IMR-90 (cell line): ENCODE data around the gene ZPBP2. TPM values are rescaled to one million over a fixed set of nuclear protein-coding genes. Genes with fewer than 3 reads are reported as not detected.

Source experiments
- ATAC-seq: fragments of 200-7000 bp; cut with Tn5 transposase; 2 replicates; pipeline ENCODE4 v1.9.1; 2020; ENCODE audit warnings: low read depth, mild to moderate bottlenecking, moderate library complexity
- BruUV-seq: library from RNA; stranded (reverse); fragments of 400-500 nt; replicated peaks from 2 replicates; lab custom pipeline; 2021; lab: Mats Ljungman, UMichigan
- CTCF ChIA-PET: fragments of 300-600 bp; formaldehyde crosslinking; extraction: SDS; loops from one replicate; lab custom pipeline; 2021; ENCODE audit warnings: antibody characterized with exemption; lab: Yijun Ruan, JAX
- POLR2A ChIA-PET: fragments of 300-600 bp; sonication (Branson Sonifier 250); formaldehyde crosslinking; loops from one replicate; lab custom pipeline; 2022; ENCODE audit warnings: antibody characterized with exemption; ENCODE audit not compliant: unreplicated experiment; lab: Charles Lee
- DNase-seq: peaks from one replicate; pipeline ENCODE4 v3.0.0; 2013
- H2AFZ ChIP-seq: replicated peaks from 2 replicates; pipeline ENCODE3; 2013; ENCODE audit warnings: low read length, mild to moderate bottlenecking; ENCODE audit not compliant: poor library complexity
- H2AK5ac ChIP-seq: 2 replicates; pipeline ENCODE4 v1.6.1; 2013; ENCODE audit warnings: low read depth, low read length, inconsistent platforms
- H2AK9ac ChIP-seq: replicated peaks from 2 replicates; pipeline ENCODE3; 2013; ENCODE audit warnings: mild to moderate bottlenecking, low read depth, low read length, moderate library complexity; ENCODE audit not compliant: poor library complexity
- H2BK120ac ChIP-seq: 2 replicates; pipeline ENCODE4 v1.6.1; 2013; ENCODE audit warnings: low read depth, low read length, inconsistent platforms
- H2BK15ac ChIP-seq: 3 replicates; pipeline ENCODE4 v1.6.1; 2013; ENCODE audit warnings: low read depth, low read length, inconsistent platforms
- H2BK20ac ChIP-seq: 2 replicates; pipeline ENCODE4 v1.6.1; 2013; ENCODE audit warnings: low read depth, mild to moderate bottlenecking, inconsistent platforms, low read length, moderate library complexity
- H2BK5ac ChIP-seq: 2 replicates; pipeline ENCODE4 v1.6.1; 2013; ENCODE audit warnings: mild to moderate bottlenecking, low read depth, low read length, inconsistent platforms; ENCODE audit not compliant: poor library complexity, severe bottlenecking
- H3K14ac ChIP-seq: replicated peaks from 2 replicates; pipeline ENCODE4 v1.6.1; 2013; ENCODE audit warnings: low read depth, low read length, inconsistent platforms
- H3K18ac ChIP-seq: 2 replicates; pipeline ENCODE4 v1.6.1; 2013; ENCODE audit warnings: low read depth, low read length, control low read depth
- H3K23ac ChIP-seq: 2 replicates; pipeline ENCODE4 v1.6.1; 2013; ENCODE audit warnings: low read depth, low read length, inconsistent platforms
- H3K27ac ChIP-seq: 2 replicates; pipeline ENCODE4 v1.5.1; 2013; ENCODE audit warnings: mild to moderate bottlenecking, control low read depth, low read length; ENCODE audit not compliant: insufficient read depth
- H3K27me3 ChIP-seq: 2 replicates; pipeline ENCODE4 v1.6.1; 2013; ENCODE audit warnings: low read length; ENCODE audit not compliant: control insufficient read depth, insufficient read depth
- H3K36me3 ChIP-seq: 2 replicates; pipeline ENCODE4 v1.6.1; 2013; ENCODE audit warnings: low read length, mixed read lengths; ENCODE audit not compliant: control insufficient read depth, insufficient read depth
- H3K4ac ChIP-seq: 2 replicates; pipeline ENCODE4 v1.6.1; 2013; ENCODE audit warnings: low read depth, low read length, inconsistent platforms
- H3K4me1 ChIP-seq: 2 replicates; pipeline ENCODE4 v1.6.1; 2013; ENCODE audit warnings: low read length, mixed read lengths; ENCODE audit not compliant: control insufficient read depth, insufficient read depth
- H3K4me2 ChIP-seq: 2 replicates; pipeline ENCODE4 v1.6.1; 2013; ENCODE audit warnings: low read depth, mild to moderate bottlenecking, control low read depth, low read length, moderate library complexity
- H3K4me3 ChIP-seq: 2 replicates; pipeline ENCODE4 v1.5.1; 2013; ENCODE audit warnings: low read depth, mild to moderate bottlenecking, control low read depth, low read length, moderate library complexity; ENCODE audit not compliant: insufficient read depth
- H3K56ac ChIP-seq: 2 replicates; pipeline ENCODE4 v1.6.1; 2013; ENCODE audit warnings: low read length, inconsistent platforms; ENCODE audit not compliant: insufficient read depth; ENCODE audit errors: extremely low read depth
- H3K79me1 ChIP-seq, 2 experiments: 2 replicates each; pipeline ENCODE4 v1.6.1; 2013; ENCODE audit warnings: low read length in 2 of 2, inconsistent platforms in 1 of 2, low read depth in 1 of 2
- H3K9ac ChIP-seq: 2 replicates; pipeline ENCODE4 v1.6.1; 2013; ENCODE audit warnings: low read depth, low read length, control low read depth
- H3K9me1 ChIP-seq: 2 replicates; pipeline ENCODE4 v1.6.1; 2013; ENCODE audit warnings: low read length, inconsistent platforms; ENCODE audit not compliant: insufficient read depth
- H3K9me3 ChIP-seq: 2 replicates; pipeline ENCODE4 v1.6.1; 2013; ENCODE audit warnings: low read length; ENCODE audit not compliant: control insufficient read depth, insufficient read depth
- H4K20me1 ChIP-seq: 2 replicates; pipeline ENCODE4 v1.6.1; 2013; ENCODE audit warnings: low read length, inconsistent platforms; ENCODE audit not compliant: insufficient read depth
- H4K5ac ChIP-seq: 2 replicates; pipeline ENCODE4 v1.6.1; 2013; ENCODE audit warnings: mild to moderate bottlenecking, low read depth, low read length, control low read depth
- H4K8ac ChIP-seq, 2 experiments: 2 replicates each; pipeline ENCODE4 v1.6.1; 2013; ENCODE audit warnings: low read depth in 2 of 2, low read length in 2 of 2, control low read depth in 1 of 2, inconsistent platforms in 1 of 2
- H4K91ac ChIP-seq: 2 replicates; pipeline ENCODE4 v1.6.1; 2013; ENCODE audit warnings: low read depth, low read length, inconsistent platforms; ENCODE audit not compliant: insufficient read depth
- CEBPB ChIP-seq: IDR thresholded peaks from 2 replicates; pipeline ENCODE4 v1.6.1; 2012; ENCODE audit warnings: low read depth, low read length, improper control_type of control experiment
- FOS ChIP-seq: fragments of 150-350 bp; IDR thresholded peaks from 2 replicates; pipeline ENCODE4 v1.6.1; 2016; ENCODE audit warnings: low read depth, low read length
- MAFK ChIP-seq: IDR thresholded peaks from 2 replicates; pipeline ENCODE4 v1.6.1; 2012; ENCODE audit warnings: low read depth, low read length, improper control_type of control experiment
- MXI1 ChIP-seq: IDR thresholded peaks from 2 replicates; pipeline ENCODE4 v1.6.1; 2012; ENCODE audit warnings: low read depth, mild to moderate bottlenecking, low read length, moderate library complexity, borderline replicate concordance
- NFE2L2 ChIP-seq: fragments of 150-350 bp; IDR thresholded peaks from 2 replicates; pipeline ENCODE4 v1.6.1; 2016; ENCODE audit warnings: low read depth, mild to moderate bottlenecking, low read length
- POLR2A ChIP-seq: IDR thresholded peaks from 2 replicates; pipeline ENCODE4 v1.6.1; 2012; ENCODE audit warnings: mild to moderate bottlenecking, low read depth, low read length
- RCOR1 ChIP-seq: IDR thresholded peaks from 2 replicates; pipeline ENCODE4 v1.6.1; 2012; ENCODE audit warnings: mild to moderate bottlenecking, low read length, improper control_type of control experiment; ENCODE audit not compliant: insufficient replicate concordance
- whole genome bisulfite sequencing, 2 experiments: methylation state at CpG; one replicate each; pipeline versions ENCODE4 v1.1.5 to v1.1.7; 2013; ENCODE audit warnings: missing lambda C conversion rate in 2 of 2; ENCODE audit not compliant: insufficient read length in 1 of 2; ENCODE audit errors: extremely low coverage in 2 of 2; 5-methylcytosine and 5-hydroxymethylcytosine counted together
- dilution Hi-C: fragments of 300-500 bp; cut with HindIII; formaldehyde crosslinking; loops from one replicate; pipeline ENCODE4 v1.14.3; 2018; ENCODE audit warnings: low sequenced_read_pairs; ENCODE audit not compliant: unreplicated experiment
- in situ Hi-C: fragments of 300-500 bp; cut with MboI; formaldehyde crosslinking; loops from 3 replicates; pipeline ENCODE4 v1.14.3; 2019; ENCODE audit warnings: low sequenced_read_pairs, inconsistent platforms, mixed read lengths
- intact Hi-C: fragments of 100-400 bp; cut with micrococcal nuclease; formaldehyde crosslinking; loops from 2 replicates; pipeline ENCODE4 v1.10.0; 2022
- polyA plus RNA-seq, 3 experiments: library from polyadenylated mRNA; depleted of rRNA; stranded (reverse); fragments of >200 nt; gene quantifications; 2 replicates each; pipeline ENCODE4 v1.2.3, GENCODE V29; 2012; ENCODE audit warnings: low replicate concordance in 1 of 3
- total RNA-seq: library from RNA; depleted of rRNA; stranded (reverse); fragments of >200 nt; gene quantifications from 2 replicates; pipeline ENCODE4 v1.2.3, GENCODE V29; 2012
- TF ChIP-seq, protein P1 (sequence below): fragments of 150-350 bp; IDR thresholded peaks from 2 replicates; pipeline ENCODE4 v1.6.1; 2016; ENCODE audit warnings: low read depth, mild to moderate bottlenecking, low read length, moderate library complexity, borderline replicate concordance
- TF ChIP-seq, protein P2 (sequence below): conservative IDR thresholded peaks from 2 replicates; pipeline ENCODE4 v1.5.1; 2012; ENCODE audit warnings: mild to moderate bottlenecking, low read depth, low read length, improper control_type of control experiment

ZPBP2 gene
- total and polyA plus RNA-seq, 2 of the 4 experiments (the other 2 are of a cell fraction), result not detected

DNA sequence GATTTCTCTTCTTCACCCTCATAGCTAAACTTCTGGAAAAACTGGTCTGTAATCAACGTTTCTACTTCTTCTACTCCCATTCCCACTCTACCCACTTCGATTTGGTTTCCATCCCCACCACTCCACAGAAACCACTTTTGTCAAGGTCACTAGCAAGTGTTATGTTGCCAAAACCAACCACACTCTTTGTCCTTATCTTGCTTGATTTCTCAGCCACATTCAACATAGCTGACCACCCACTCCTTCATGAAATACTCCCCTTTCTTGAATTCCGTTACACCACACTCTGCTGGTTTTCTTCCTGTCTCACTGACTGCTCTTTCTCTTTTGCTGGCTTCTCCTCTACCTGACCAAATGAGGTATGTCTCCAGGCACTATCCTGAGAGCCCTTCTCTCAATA lies 15.8 kb upstream of the ZPBP2 start:
- Histone ChIP-seq H2AK9ac (no peak overlapping the region), H2AFZ (no peak overlapping the region), H3K9ac (no peak overlapping the region), H4K5ac (no peak overlapping the region), H2BK15ac (no peak overlapping the region), H3K18ac (no peak overlapping the region), H4K20me1 (no peaks in the 10 kb centered on the region), H3K56ac (no peak overlapping the region), H3K27ac (no peak overlapping the region), H4K91ac (no peak overlapping the region), H2BK5ac (no peak overlapping the region), H3K4me3 (no peak overlapping the region), H3K36me3 (no peaks in the 10 kb centered on the region), H3K9me1 (no peaks in the 10 kb centered on the region), H2BK120ac (no peak overlapping the region), H3K79me1 (no peaks in the 10 kb centered on the region), H3K23ac (no peak overlapping the region), H2AK5ac (no peak overlapping the region), H3K27me3 (peaks cover 33% of the 10 kb centered on the region), H2BK20ac (no peak overlapping the region), H3K4ac (no peak overlapping the region), H3K14ac (no peak overlapping the region), H3K4me2 (no peak overlapping the region), H3K4me1 (no peaks in the 10 kb centered on the region), H4K8ac (no peak overlapping the region), H3K9me3 (no peaks in the 10 kb centered on the region)
- no TSS peak for BruUV-seq
- 39% methylated on average over 3 of the region's 3 CpGs; no CpG with 5 or more reads in 1 of the 2 experiments for WGBS, 2 experiments
- ChIA-PET CTCF (no interaction called here), POLR2A (no interaction called here)
- dilution Hi-C loops, result no loop called here
- ATAC-seq (no peak), DNase-seq (no peak)
- TF ChIP-seq, protein P1, sequence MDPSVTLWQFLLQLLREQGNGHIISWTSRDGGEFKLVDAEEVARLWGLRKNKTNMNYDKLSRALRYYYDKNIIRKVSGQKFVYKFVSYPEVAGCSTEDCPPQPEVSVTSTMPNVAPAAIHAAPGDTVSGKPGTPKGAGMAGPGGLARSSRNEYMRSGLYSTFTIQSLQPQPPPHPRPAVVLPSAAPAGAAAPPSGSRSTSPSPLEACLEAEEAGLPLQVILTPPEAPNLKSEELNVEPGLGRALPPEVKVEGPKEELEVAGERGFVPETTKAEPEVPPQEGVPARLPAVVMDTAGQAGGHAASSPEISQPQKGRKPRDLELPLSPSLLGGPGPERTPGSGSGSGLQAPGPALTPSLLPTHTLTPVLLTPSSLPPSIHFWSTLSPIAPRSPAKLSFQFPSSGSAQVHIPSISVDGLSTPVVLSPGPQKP, result no peak
- TF ChIP-seq, protein P2, sequence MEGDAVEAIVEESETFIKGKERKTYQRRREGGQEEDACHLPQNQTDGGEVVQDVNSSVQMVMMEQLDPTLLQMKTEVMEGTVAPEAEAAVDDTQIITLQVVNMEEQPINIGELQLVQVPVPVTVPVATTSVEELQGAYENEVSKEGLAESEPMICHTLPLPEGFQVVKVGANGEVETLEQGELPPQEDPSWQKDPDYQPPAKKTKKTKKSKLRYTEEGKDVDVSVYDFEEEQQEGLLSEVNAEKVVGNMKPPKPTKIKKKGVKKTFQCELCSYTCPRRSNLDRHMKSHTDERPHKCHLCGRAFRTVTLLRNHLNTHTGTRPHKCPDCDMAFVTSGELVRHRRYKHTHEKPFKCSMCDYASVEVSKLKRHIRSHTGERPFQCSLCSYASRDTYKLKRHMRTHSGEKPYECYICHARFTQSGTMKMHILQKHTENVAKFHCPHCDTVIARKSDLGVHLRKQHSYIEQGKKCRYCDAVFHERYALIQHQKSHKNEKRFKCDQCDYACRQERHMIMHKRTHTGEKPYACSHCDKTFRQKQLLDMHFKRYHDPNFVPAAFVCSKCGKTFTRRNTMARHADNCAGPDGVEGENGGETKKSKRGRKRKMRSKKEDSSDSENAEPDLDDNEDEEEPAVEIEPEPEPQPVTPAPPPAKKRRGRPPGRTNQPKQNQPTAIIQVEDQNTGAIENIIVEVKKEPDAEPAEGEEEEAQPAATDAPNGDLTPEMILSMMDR, result no peak
- TF ChIP-seq MXI1 (no peak), MAFK (no peak), CEBPB (no peak), POLR2A (no peak), RCOR1 (no peak), NFE2L2 (no peak), FOS (no peak)
- in situ Hi-C loops, result no loop called here
- intact Hi-C loops, result no loop called here
